GM23338 (cell line): ENCODE results near the gene BMPER. TPM values are rescaled to one million over a fixed set of nuclear protein-coding genes. Genes with fewer than 3 reads are reported as not detected.

Experiments used
- ATAC-seq: fragments of 200-7000 bp; cut with Tn5 transposase; 3 replicates; pipeline ENCODE4 v1.9.1; 2020
- DNase-seq: peaks from one replicate; pipeline ENCODE4 v3.0.0-alpha.2; 2015; ENCODE audit warnings: low spot score
- H2AFZ ChIP-seq: fragments of 200-600 bp; sonication (generic); 2 replicates; pipeline ENCODE4 v1.8.0; 2016; ENCODE audit warnings: antibody characterized with exemption, mild to moderate bottlenecking, moderate library complexity
- H3F3A ChIP-seq: fragments of 200-600 bp; sonication (generic); replicated peaks from 2 replicates; pipeline ENCODE4 v1.8.0; 2017; ENCODE audit warnings: antibody characterized with exemption, mixed run types, low read depth
- H3K27ac ChIP-seq: fragments of 200-600 bp; sonication (generic); 2 replicates; pipeline ENCODE4 v1.6.1; 2016; ENCODE audit warnings: low read depth
- H3K27me3 ChIP-seq: fragments of 200-600 bp; sonication (generic); 2 replicates; pipeline ENCODE4 v1.8.0; 2016; ENCODE audit warnings: mild to moderate bottlenecking, mixed run types, moderate library complexity; ENCODE audit not compliant: insufficient read depth
- H3K36me3 ChIP-seq: fragments of 200-600 bp; sonication (generic); 2 replicates; pipeline ENCODE4 v1.8.0; 2016; ENCODE audit warnings: mild to moderate bottlenecking; ENCODE audit not compliant: insufficient read depth
- H3K4me1 ChIP-seq: fragments of 200-600 bp; sonication (generic); 2 replicates; pipeline ENCODE4 v1.8.0; 2016; ENCODE audit warnings: mild to moderate bottlenecking, moderate library complexity; ENCODE audit not compliant: insufficient read depth
- H3K4me2 ChIP-seq: fragments of 200-600 bp; sonication (generic); 2 replicates; pipeline ENCODE4 v1.7.1; 2017; ENCODE audit warnings: mixed run types
- H3K4me3 ChIP-seq: fragments of 200-600 bp; sonication (generic); 2 replicates; pipeline ENCODE4 v1.6.1; 2016; ENCODE audit warnings: mixed run types
- H3K79me2 ChIP-seq: fragments of 200-600 bp; sonication (generic); replicated peaks from 2 replicates; pipeline ENCODE4 v1.8.0; 2017; ENCODE audit warnings: mild to moderate bottlenecking; ENCODE audit not compliant: insufficient read depth
- H3K9me2 ChIP-seq: fragments of 200-600 bp; sonication (generic); 2 replicates; pipeline ENCODE4 v1.8.0; 2017; ENCODE audit not compliant: insufficient read depth
- H4K20me1 ChIP-seq: fragments of 200-600 bp; sonication (generic); replicated peaks from 2 replicates; pipeline ENCODE4 v1.8.0; 2017; ENCODE audit warnings: mild to moderate bottlenecking; ENCODE audit not compliant: insufficient read depth
- H3K27ac Mint-ChIP-seq: 2 replicates; pipeline ENCODE4 v1.8.0; 2020; ENCODE audit warnings: inconsistent platforms, mild to moderate bottlenecking, moderate library complexity, mixed read lengths
- H3K27me3 Mint-ChIP-seq: 3 replicates; pipeline ENCODE4 v1.8.0; 2022; ENCODE audit warnings: low read depth, mild to moderate bottlenecking, moderate library complexity, mixed read lengths, inconsistent platforms; ENCODE audit not compliant: insufficient read depth, poor library complexity
- H3K36me3 Mint-ChIP-seq: 3 replicates; pipeline ENCODE4 v1.8.0; 2021; ENCODE audit warnings: low read depth, mild to moderate bottlenecking, inconsistent platforms, moderate library complexity, mixed read lengths
- H3K4me1 Mint-ChIP-seq: 3 replicates; pipeline ENCODE4 v1.8.0; 2020; ENCODE audit warnings: mild to moderate bottlenecking, inconsistent platforms, mixed read lengths
- H3K4me3 Mint-ChIP-seq: 3 replicates; pipeline ENCODE4 v1.8.0; 2021; ENCODE audit warnings: moderate library complexity, mild to moderate bottlenecking, inconsistent platforms, mixed read lengths
- H3K9me3 Mint-ChIP-seq: 3 replicates; pipeline ENCODE4 v1.8.0; 2020; ENCODE audit warnings: moderate library complexity, mild to moderate bottlenecking, inconsistent platforms, mixed read lengths
- CREB1 ChIP-seq: fragments of 250-450 bp; sonication (Bioruptor Pico); IDR thresholded peaks from 2 replicates; pipeline ENCODE4 v1.5.0; 2020; ENCODE audit warnings: low read depth, mild to moderate bottlenecking, moderate library complexity
- polyA plus RNA-seq: library from polyadenylated mRNA; unstranded; fragments of >200 nt; fragmentation: Nextera tagmentation; extraction: Ambion mirVana; gene quantifications from 2 replicates; pipeline ENCODE4 v1.2.1, GENCODE V29; 2016
- total RNA-seq: library from RNA; depleted of rRNA; stranded (reverse); fragments of >200 nt; shearing (Covaris generic); gene quantifications from 2 replicates; pipeline ENCODE4 v1.2.3, GENCODE V29; 2014
- TF ChIP-seq, protein P1 (sequence below): fragments of 250-450 bp; sonication (Bioruptor Pico); IDR thresholded peaks from 2 replicates; pipeline ENCODE4 v1.5.0; 2020; ENCODE audit warnings: mild to moderate bottlenecking, moderate library complexity
- TF ChIP-seq, protein P2 (sequence below): IDR thresholded peaks from one replicate; pipeline ENCODE4 v1.6.1; 2018; ENCODE audit warnings: antibody characterized with exemption; ENCODE audit not compliant: unreplicated experiment

BMPER gene
- total and polyA plus RNA-seq, 2 experiments from 2014 or later = 0.53 to 1.4 TPM

DNA sequence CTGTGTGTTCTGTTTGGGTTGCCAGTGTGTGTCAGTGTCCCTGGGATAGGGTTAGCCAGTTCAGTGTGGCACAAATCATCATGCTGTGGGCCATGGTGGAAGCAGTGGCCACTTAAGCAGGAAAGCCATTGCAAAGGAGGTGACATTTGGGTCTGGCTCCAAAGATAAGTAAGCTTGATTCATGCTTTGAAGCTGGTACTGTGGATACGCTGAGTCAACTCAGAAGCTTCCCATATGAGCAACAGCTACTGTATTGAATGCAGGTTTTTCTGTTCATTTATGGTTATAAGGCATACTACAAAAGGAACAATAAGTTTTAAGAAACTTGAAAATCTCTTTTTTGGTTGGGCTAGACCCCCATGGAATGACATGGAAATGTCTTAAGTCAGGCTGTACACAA is 143.1 kb downstream of the BMPER start:
- H3F3A ChIP-seq = no peaks in the 10 kb centered on the region
- no peak overlapping the region for H3K27ac ChIP-seq
- H4K20me1 ChIP-seq = no peaks in the 10 kb centered on the region; the same call in 1 of the 2 replicates
- H3K79me2 ChIP-seq = no peaks in the 10 kb centered on the region
- no peak overlapping the region for H3K27ac Mint-ChIP-seq
- ATAC-seq = no peak
- no peak overlapping the region for H3K4me3 ChIP-seq
- no peak overlapping the region for H3K4me3 Mint-ChIP-seq
- TF ChIP-seq, protein P1, sequence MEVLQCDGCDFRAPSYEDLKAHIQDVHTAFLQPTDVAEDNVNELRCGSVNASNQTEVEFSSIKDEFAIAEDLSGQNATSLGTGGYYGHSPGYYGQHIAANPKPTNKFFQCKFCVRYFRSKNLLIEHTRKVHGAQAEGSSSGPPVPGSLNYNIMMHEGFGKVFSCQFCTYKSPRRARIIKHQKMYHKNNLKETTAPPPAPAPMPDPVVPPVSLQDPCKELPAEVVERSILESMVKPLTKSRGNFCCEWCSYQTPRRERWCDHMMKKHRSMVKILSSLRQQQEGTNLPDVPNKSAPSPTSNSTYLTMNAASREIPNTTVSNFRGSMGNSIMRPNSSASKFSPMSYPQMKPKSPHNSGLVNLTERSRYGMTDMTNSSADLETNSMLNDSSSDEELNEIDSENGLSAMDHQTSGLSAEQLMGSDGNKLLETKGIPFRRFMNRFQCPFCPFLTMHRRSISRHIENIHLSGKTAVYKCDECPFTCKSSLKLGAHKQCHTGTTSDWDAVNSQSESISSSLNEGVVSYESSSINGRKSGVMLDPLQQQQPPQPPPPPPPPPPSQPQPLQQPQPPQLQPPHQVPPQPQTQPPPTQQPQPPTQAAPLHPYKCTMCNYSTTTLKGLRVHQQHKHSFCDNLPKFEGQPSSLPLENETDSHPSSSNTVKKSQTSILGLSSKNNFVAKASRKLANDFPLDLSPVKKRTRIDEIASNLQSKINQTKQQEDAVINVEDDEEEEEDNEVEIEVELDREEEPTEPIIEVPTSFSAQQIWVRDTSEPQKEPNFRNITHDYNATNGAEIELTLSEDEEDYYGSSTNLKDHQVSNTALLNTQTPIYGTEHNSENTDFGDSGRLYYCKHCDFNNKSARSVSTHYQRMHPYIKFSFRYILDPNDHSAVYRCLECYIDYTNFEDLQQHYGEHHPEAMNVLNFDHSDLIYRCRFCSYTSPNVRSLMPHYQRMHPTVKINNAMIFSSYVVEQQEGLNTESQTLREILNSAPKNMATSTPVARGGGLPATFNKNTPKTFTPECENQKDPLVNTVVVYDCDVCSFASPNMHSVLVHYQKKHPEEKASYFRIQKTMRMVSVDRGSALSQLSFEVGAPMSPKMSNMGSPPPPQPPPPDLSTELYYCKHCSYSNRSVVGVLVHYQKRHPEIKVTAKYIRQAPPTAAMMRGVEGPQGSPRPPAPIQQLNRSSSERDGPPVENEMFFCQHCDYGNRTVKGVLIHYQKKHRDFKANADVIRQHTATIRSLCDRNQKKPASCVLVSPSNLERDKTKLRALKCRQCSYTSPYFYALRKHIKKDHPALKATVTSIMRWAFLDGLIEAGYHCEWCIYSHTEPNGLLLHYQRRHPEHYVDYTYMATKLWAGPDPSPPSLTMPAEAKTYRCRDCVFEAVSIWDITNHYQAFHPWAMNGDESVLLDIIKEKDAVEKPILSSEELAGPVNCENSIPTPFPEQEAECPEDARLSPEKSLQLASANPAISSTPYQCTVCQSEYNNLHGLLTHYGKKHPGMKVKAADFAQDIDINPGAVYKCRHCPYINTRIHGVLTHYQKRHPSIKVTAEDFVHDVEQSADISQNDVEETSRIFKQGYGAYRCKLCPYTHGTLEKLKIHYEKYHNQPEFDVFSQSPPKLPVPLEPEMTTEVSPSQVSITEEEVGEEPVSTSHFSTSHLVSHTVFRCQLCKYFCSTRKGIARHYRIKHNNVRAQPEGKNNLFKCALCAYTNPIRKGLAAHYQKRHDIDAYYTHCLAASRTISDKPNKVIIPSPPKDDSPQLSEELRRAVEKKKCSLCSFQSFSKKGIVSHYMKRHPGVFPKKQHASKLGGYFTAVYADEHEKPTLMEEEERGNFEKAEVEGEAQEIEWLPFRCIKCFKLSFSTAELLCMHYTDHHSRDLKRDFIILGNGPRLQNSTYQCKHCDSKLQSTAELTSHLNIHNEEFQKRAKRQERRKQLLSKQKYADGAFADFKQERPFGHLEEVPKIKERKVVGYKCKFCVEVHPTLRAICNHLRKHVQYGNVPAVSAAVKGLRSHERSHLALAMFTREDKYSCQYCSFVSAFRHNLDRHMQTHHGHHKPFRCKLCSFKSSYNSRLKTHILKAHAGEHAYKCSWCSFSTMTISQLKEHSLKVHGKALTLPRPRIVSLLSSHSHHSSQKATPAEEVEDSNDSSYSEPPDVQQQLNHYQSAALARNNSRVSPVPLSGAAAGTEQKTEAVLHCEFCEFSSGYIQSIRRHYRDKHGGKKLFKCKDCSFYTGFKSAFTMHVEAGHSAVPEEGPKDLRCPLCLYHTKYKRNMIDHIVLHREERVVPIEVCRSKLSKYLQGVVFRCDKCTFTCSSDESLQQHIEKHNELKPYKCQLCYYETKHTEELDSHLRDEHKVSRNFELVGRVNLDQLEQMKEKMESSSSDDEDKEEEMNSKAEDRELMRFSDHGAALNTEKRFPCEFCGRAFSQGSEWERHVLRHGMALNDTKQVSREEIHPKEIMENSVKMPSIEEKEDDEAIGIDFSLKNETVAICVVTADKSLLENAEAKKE = no peak
- TF ChIP-seq, protein P2, sequence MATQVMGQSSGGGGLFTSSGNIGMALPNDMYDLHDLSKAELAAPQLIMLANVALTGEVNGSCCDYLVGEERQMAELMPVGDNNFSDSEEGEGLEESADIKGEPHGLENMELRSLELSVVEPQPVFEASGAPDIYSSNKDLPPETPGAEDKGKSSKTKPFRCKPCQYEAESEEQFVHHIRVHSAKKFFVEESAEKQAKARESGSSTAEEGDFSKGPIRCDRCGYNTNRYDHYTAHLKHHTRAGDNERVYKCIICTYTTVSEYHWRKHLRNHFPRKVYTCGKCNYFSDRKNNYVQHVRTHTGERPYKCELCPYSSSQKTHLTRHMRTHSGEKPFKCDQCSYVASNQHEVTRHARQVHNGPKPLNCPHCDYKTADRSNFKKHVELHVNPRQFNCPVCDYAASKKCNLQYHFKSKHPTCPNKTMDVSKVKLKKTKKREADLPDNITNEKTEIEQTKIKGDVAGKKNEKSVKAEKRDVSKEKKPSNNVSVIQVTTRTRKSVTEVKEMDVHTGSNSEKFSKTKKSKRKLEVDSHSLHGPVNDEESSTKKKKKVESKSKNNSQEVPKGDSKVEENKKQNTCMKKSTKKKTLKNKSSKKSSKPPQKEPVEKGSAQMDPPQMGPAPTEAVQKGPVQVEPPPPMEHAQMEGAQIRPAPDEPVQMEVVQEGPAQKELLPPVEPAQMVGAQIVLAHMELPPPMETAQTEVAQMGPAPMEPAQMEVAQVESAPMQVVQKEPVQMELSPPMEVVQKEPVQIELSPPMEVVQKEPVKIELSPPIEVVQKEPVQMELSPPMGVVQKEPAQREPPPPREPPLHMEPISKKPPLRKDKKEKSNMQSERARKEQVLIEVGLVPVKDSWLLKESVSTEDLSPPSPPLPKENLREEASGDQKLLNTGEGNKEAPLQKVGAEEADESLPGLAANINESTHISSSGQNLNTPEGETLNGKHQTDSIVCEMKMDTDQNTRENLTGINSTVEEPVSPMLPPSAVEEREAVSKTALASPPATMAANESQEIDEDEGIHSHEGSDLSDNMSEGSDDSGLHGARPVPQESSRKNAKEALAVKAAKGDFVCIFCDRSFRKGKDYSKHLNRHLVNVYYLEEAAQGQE = no peak
- TF ChIP-seq CREB1 (CRISPR knock-in tag) = no peak
- no peaks in the 10 kb centered on the region for H3K36me3 ChIP-seq
- no peak overlapping the region for H2AFZ ChIP-seq
- peaks cover 7% of the 10 kb centered on the region; the same call in 2 of the 3 replicates for H3K4me1 Mint-ChIP-seq
- no peak overlapping the region for H3K4me2 ChIP-seq
- DNase-seq = no peak
- no peaks in the 10 kb centered on the region for H3K36me3 Mint-ChIP-seq
- H3K9me2 ChIP-seq = 0 out of 2 replicates have a peak, but pooled peaks cover 13% of the 10 kb centered on the region
- no peaks in the 10 kb centered on the region for H3K9me3 Mint-ChIP-seq
- H3K4me1 ChIP-seq = 0 out of 2 replicates have a peak, but pooled peaks cover 7% of the 10 kb centered on the region
- H3K27me3 Mint-ChIP-seq = no peaks in the 10 kb centered on the region
- no peaks in the 10 kb centered on the region for H3K27me3 ChIP-seq
